Activated CD4-positive, alpha-beta memory T cell treated with anti-CD3 and anti-CD28 coated beads for 36 hours (primary cell): Measurements from ENCODE around the gene PSRC1. TPM values are rescaled to one million over a fixed set of nuclear protein-coding genes. Genes with fewer than 3 reads are reported as not detected.

Experiments
- CTCF ChIA-PET: fragments of 350-600 bp; sonication (Branson Sonifier 250); formaldehyde crosslinking; loops from one replicate; lab custom pipeline; 2021; ENCODE audit warnings: antibody characterized with exemption, inconsistent platforms; lab: Charles Lee
- POLR2A ChIA-PET: fragments of 350-600 bp; sonication (Branson Sonifier 250); formaldehyde crosslinking; loops from one replicate; lab custom pipeline; 2021; ENCODE audit warnings: antibody characterized with exemption; lab: Charles Lee
- DNase-seq: peaks from one replicate; pipeline ENCODE4 v3.0.0-alpha.2; 2020
- H3K27ac Mint-ChIP-seq: one replicate; pipeline ENCODE4 v1.8.0; 2021; ENCODE audit warnings: mixed read lengths
- H3K27me3 Mint-ChIP-seq: one replicate; pipeline ENCODE4 v1.8.0; 2021; ENCODE audit warnings: mixed read lengths
- H3K36me3 Mint-ChIP-seq: one replicate; pipeline ENCODE4 v1.8.0; 2021; ENCODE audit warnings: mixed read lengths
- H3K4me1 Mint-ChIP-seq: one replicate; pipeline ENCODE4 v1.8.0; 2021; ENCODE audit warnings: low read depth, mixed read lengths
- H3K4me3 Mint-ChIP-seq: one replicate; pipeline ENCODE4 v1.8.0; 2021; ENCODE audit warnings: mild to moderate bottlenecking, mixed read lengths
- H3K9me3 Mint-ChIP-seq: one replicate; pipeline ENCODE4 v1.8.0; 2021; ENCODE audit warnings: mixed read lengths
- intact Hi-C: fragments of 100-400 bp; cut with micrococcal nuclease; formaldehyde crosslinking; loops from one replicate; pipeline ENCODE4 v1.15.1; 2023
- total RNA-seq, 2 experiments: library from RNA; stranded (reverse); gene quantifications; one replicate each; pipeline ENCODE4 v1.2.3, GENCODE V29; 2021

PSRC1 gene
- total RNA-seq, 2 experiments from 2014 or later: 14.9 to 16.3 TPM

- intact Hi-C loops: no loop called here
- ChIA-PET POLR2A (interaction anchor here (1.1 to 1.6 kb wide), 2 partner anchors 8 to 13 kb away, joined by 3 to 4 read pairs; no protein-coding TSS in a partner anchor), CTCF (interaction anchor here (0.8 to 3.9 kb wide), 8 partner anchors 9 to 293 kb away, joined by 3 to 13 read pairs (median 5); no protein-coding TSS in a partner anchor)
- H3K4me3 Mint-ChIP-seq: no peak overlapping the region
- H3K27ac Mint-ChIP-seq: no peak overlapping the region
- peaks cover 16% of the 10 kb centered on the region for H3K4me1 Mint-ChIP-seq
- DNase-seq: no peak
- H3K27me3 Mint-ChIP-seq: no peaks in the 10 kb centered on the region
- no peaks in the 10 kb centered on the region for H3K9me3 Mint-ChIP-seq
- peaks cover 25% of the 10 kb centered on the region for H3K36me3 Mint-ChIP-seq
Measured at GRCh38 chr1:109238382-109238781, 44.6 kb downstream of the PSRC1 start.

- no peaks in the 10 kb centered on the region for H3K27me3 Mint-ChIP-seq
- DNase-seq: no peak
- peaks cover 15% of the 10 kb centered on the region for H3K4me1 Mint-ChIP-seq
- ChIA-PET POLR2A (interaction anchor here (1.1 kb wide), 1 partner anchor 9 kb away, joined by 3 read pairs; no protein-coding TSS in a partner anchor), CTCF (interaction anchor here (1.0 to 3.9 kb wide), 5 partner anchors 9 to 294 kb away, joined by 3 to 13 read pairs (median 8); no protein-coding TSS in a partner anchor)
- H3K4me3 Mint-ChIP-seq: no peak overlapping the region
- H3K9me3 Mint-ChIP-seq: no peaks in the 10 kb centered on the region
- intact Hi-C loops: no loop called here
- no peak overlapping the region for H3K27ac Mint-ChIP-seq
- H3K36me3 Mint-ChIP-seq: peaks cover 27% of the 10 kb centered on the region
Measured at GRCh38 chr1:109237512-109237911, 45.4 kb downstream of the PSRC1 start.

GRCh38 chr1:109235137-109235536 is 47.8 kb downstream of the PSRC1 start:
- no peaks in the 10 kb centered on the region for H3K9me3 Mint-ChIP-seq
- ChIA-PET POLR2A (no interaction called here), CTCF (no interaction called here)
- H3K36me3 Mint-ChIP-seq: peaks cover 42% of the 10 kb centered on the region
- peaks cover 2% of the 10 kb centered on the region for H3K4me1 Mint-ChIP-seq
- peak overlapping the region; percentile 9 for H3K27ac Mint-ChIP-seq
- DNase-seq: no peak
- H3K27me3 Mint-ChIP-seq: no peaks in the 10 kb centered on the region
- no peak overlapping the region for H3K4me3 Mint-ChIP-seq
- intact Hi-C loops: no loop called here

GRCh38 chr1:109231066-109231465 is 51.9 kb downstream of the PSRC1 start:
- intact Hi-C loops: no loop called here
- ChIA-PET POLR2A (interaction anchor here (1.6 kb wide), 1 partner anchor 17 kb away, joined by 5 read pairs; the partner anchor contains the start of gene SARS1), CTCF (interaction anchor here (1.2 to 1.5 kb wide), 2 partner anchors 30 to 301 kb away, joined by 3 to 7 read pairs; no protein-coding TSS in a partner anchor)
- Mint-ChIP-seq H3K4me1 (peaks cover 1% of the 10 kb centered on the region), H3K9me3 (no peaks in the 10 kb centered on the region), H3K27ac (no peak overlapping the region), H3K36me3 (peaks cover 42% of the 10 kb centered on the region), H3K27me3 (no peaks in the 10 kb centered on the region), H3K4me3 (no peak overlapping the region)
- no peak for DNase-seq

Other genes starting within 250 kb of the PSRC1 start
- 10 to 100 TPM; 10.1 to 11.4 TPM for gene WDR47, start 241.0 kb downstream of the PSRC1 start, total RNA-seq
- 10 to 100 TPM; 28.4 to 29.0 TPM for gene TAF13, start 207.1 kb downstream of the PSRC1 start, total RNA-seq
- 10 to 100 TPM; 31.9 to 32.6 TPM for gene TMEM167B, start 192.4 kb downstream of the PSRC1 start, total RNA-seq
- gene ELAPOR1, start 169.0 kb downstream of the PSRC1 start, total RNA-seq: 10 to 100 TPM in 1 of 2 experiments, 1 to 10 TPM in 1; 9.1 to 11.5 TPM
- gene SARS1, start 69.2 kb downstream of the PSRC1 start, total RNA-seq: 100 to 1,000 TPM; 245 to 251 TPM
- gene CELSR2, start 33.6 kb downstream of the PSRC1 start, total RNA-seq: 1 to 10 TPM; 1.0 to 1.3 TPM
- gene MYBPHL, start 23.9 kb upstream of the PSRC1 start, total RNA-seq: not detected
- under 1 TPM; 0.31 to 0.51 TPM for gene SORT1, start 114.8 kb upstream of the PSRC1 start, total RNA-seq
- 100 to 1,000 TPM; 217 to 218 TPM for gene PSMA5, start 143.3 kb upstream of the PSRC1 start, total RNA-seq
- not detected for gene SYPL2, start 183.4 kb upstream of the PSRC1 start, total RNA-seq
- 10 to 100 TPM; 10.7 to 11.1 TPM for gene ATXN7L2, start 200.8 kb upstream of the PSRC1 start, total RNA-seq
- gene CYB561D1, start 210.9 kb upstream of the PSRC1 start, total RNA-seq: 1 to 10 TPM; 6.6 to 8.7 TPM
- gene AMIGO1, start 226.6 kb upstream of the PSRC1 start, total RNA-seq: 1 to 10 TPM; 1.8 to 2.2 TPM